K562 (cell line): ENCODE results near the gene DENND1A. TPM values are rescaled to one million over a fixed set of nuclear protein-coding genes. Genes with fewer than 3 reads are reported as not detected.

Experiments
- ARID2 ChIP-seq: fragments of 450-650 bp; IDR thresholded peaks from 2 replicates; pipeline ENCODE4 v1.6.1; 2017; ENCODE audit warnings: antibody characterized with exemption, mild to moderate bottlenecking
- CTCF ChIP-seq, 3 experiments: IDR thresholded peaks in 2 of 3; conservative IDR thresholded peaks in 1 of 3; 2 replicates each; pipeline ENCODE4 v1.5.1; 2011 to 2012; ENCODE audit warnings: low read length in 3 of 3, mild to moderate bottlenecking in 3 of 3, control low read depth in 2 of 3, improper control_type of control experiment in 1 of 3, inconsistent platforms in 1 of 3, low read depth in 1 of 3, mixed read lengths in 1 of 3, moderate library complexity in 1 of 3; ENCODE audit not compliant: insufficient read depth in 2 of 3
- DEAF1 ChIP-seq: fragments of 450-650 bp; formaldehyde crosslinking; IDR thresholded peaks from 2 replicates; pipeline ENCODE4 v1.4.0; 2020; ENCODE audit warnings: mild to moderate bottlenecking, moderate library complexity
- GABPA ChIP-seq: fragments of 200-800 bp; sonication (Bioruptor generic); conservative IDR thresholded peaks from 2 replicates; pipeline ENCODE4 v1.6.1; 2016; ENCODE audit warnings: low read depth, missing genetic modification characterization, missing compliant biosample characterization
- NFE2 ChIP-seq: IDR thresholded peaks from 2 replicates; pipeline ENCODE4 v1.6.1; 2014; ENCODE audit warnings: antibody characterized with exemption, low read depth
- POLR2B ChIP-seq: fragments of 450-650 bp; IDR thresholded peaks from 2 replicates; pipeline ENCODE4 v1.6.1; 2018; ENCODE audit warnings: low read depth; ENCODE audit not compliant: partially characterized antibody
- RBM25 ChIP-seq: fragments of 200-400 bp; formaldehyde crosslinking; IDR thresholded peaks from 2 replicates; pipeline ENCODE4 v1.6.1; 2018; ENCODE audit warnings: low read length, low read depth, moderate library complexity; ENCODE audit not compliant: severe bottlenecking
- REST ChIP-seq, 2 experiments: fragments of 450-650 bp; formaldehyde crosslinking in 1 of 2; IDR thresholded peaks; 2 replicates each; pipeline versions ENCODE4 v1.4.0 to v1.6.1; 2014 to 2020; ENCODE audit warnings: mild to moderate bottlenecking in 2 of 2, borderline replicate concordance in 1 of 2, low read depth in 1 of 2
- polyA plus RNA-seq, 8 experiments: library from polyadenylated mRNA; depleted of rRNA in 4 of 8; stranded (reverse) in 5 of 8; unstranded in 3 of 8; fragments of >200 nt; fragmentation: Nextera tagmentation in 2 of 8; fragmentation: Illumina TruSeq in 1 of 8; extraction: Ambion mirVana in 2 of 8; extraction: Trizol in 1 of 8; gene quantifications; 2 replicates each; pipeline versions ENCODE4 v1.2.1 to v1.2.3, GENCODE V29; 2011 to 2014; ENCODE audit warnings: inconsistent platforms in 1 of 8, missing spikeins in 1 of 8
- total RNA-seq, 7 experiments: library from RNA; depleted of rRNA in 6 of 7; stranded (reverse); fragments of >200 nt in 6 of 7; fragmentation: Illumina TruSeq in 2 of 7; extraction: Trizol in 2 of 7; gene quantifications; 2 replicates each; pipeline versions ENCODE4 v1.2.1 to v1.2.3, GENCODE V29; 2011 to 2021; ENCODE audit warnings: low replicate concordance in 1 of 7

The DENND1A gene
- total and polyA plus RNA-seq, 9 of the 15 experiments (the other 6 are each of a cell fraction or from before 2014, with no cell fraction given): 7.6 to 29.5 (median 15.7) TPM

- TF ChIP-seq REST (IDR thresholded peaks at IDR 0.05; ENCODE audit: borderline replicate concordance): peak; percentile 79
- no peak for TF ChIP-seq REST (CRISPR knock-in tag; IDR thresholded peaks at IDR 0.05; ENCODE audit: low read depth)
- peak; percentile 55; the same call in 1 of the 2 replicates for TF ChIP-seq ARID2
- peak; percentile 92 for TF ChIP-seq DEAF1 (CRISPR knock-in tag)
- no peak for TF ChIP-seq GABPA (tag)
- no peak for TF ChIP-seq NFE2
- peak; percentile 70 to 89 (median 75) for TF ChIP-seq CTCF (IDR thresholded peaks at IDR 0.05 in 2 of 3, conservative IDR thresholded peaks at IDR 0.05 in 1 of 3; ENCODE audit: insufficient read depth in 2 of 3, low read depth in 1 of 3, low read length in 3 of 3)
- TF ChIP-seq POLR2B: no peak
- TF ChIP-seq RBM25: peak; percentile 30
These were observed 385.7 kb downstream of the DENND1A start (continued) for GRCh38 chr9:123544007-123544827.
